Stimulated activated naive CD4-positive, alpha-beta T cell treated with Interleukin-2 at 50 U/mL for 16 hours (primary cell): Measurements from ENCODE around the gene NTF3.

Experiments
- DNase-seq: peaks from one replicate; lab custom pipeline; 2025; lab: John Stamatoyannopoulos, UW

NTF3 gene

DNA sequence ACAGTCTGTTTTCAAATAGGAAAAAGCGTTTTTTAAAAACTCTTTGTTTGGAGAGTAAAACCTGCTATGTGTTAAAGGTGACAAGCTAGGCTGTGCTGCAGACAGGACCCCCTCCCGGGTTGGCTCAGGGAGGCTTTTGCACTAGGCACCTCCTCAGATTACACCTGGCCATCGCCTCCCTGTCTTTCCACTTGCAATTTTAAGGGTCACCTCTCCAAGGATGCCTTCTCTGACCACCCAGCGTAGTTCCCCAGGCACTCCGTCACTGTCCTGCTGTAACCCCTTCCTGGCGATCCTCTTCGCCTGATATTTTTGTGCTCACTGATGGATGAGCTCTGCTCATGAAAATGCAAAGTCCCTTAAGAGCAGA lies 80.7 kb downstream of the NTF3 start:
- no peak for DNase-seq

DNA sequence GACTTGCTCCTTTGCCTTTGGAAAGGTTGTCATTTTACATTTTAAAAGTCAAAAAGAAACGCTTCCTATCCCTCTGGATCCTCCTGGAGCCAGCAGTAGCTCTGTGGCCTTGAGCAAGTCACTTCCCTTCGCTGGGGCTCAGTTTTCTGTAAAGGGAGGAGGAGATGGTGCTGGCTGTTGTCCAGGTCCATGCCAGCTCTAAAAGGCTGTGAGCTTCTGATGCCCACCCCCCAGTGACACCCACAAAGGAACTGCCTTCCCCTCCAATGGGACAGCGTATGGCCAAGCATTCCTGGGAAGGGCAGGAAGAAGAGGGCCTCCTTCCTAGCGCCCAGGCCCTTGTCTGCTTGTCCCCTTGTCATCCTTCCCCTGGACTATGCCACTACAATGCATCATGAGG lies 81.5 kb downstream of the NTF3 start:
- DNase-seq = no peak

DNA sequence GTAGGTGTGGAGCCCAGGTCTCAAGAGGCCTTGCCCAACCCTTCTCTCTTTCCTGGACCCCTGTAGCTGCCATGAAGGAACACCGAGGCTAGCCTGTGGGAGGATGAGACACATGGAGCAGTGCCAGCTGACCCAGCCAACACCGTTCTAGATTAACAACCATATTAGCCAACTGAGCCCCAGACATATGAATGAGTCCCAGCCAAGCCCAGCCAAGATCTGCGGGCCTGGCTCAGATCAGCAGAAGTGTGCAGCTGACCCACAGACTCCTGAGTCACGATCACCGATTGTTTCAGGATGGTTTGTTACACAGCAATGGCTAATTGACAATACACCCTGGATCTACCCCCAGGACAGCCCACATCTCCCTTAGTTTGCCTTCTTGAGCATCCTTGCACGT lies 82.1 kb downstream of the NTF3 start:
- DNase-seq = no peak

DNA sequence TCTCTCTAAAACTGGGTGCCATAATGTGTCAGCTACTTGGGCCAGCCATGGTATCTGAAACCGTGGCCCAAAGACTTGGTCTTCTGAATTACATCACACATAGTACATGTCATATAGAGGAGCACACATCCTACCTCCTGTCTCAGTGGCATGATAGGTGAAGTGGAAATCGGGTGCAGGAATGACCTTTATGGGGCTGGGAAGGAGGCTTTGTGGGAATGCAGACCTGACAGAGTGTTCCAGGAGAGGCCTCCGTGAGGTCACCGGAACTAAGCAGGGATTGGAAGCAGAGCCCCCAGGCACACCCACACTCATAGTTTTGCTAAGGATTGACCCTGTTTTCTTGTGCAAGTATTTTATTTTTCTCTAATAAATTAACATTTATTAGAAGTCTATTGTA lies 82.6 kb downstream of the NTF3 start:
- no peak for DNase-seq

DNA sequence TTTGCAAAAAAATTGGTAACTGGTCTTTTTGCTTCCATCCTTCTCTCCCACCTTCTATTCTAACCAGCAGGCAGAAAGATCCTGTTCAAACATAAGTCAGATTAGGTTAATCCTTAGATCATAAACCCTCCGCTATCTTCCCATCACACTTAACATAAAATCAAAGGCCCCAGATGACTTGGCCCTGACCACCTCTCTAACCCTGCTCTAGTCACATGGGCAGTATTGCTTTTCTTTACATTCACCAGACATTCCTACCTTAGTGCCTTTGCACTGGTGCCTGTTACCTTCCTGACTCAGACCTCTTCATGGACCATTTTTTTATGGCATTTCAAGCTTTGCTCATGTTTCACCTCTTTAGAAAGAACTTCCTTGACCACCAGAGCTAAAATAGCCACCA lies 83.5 kb downstream of the NTF3 start:
- DNase-seq = no peak

DNA sequence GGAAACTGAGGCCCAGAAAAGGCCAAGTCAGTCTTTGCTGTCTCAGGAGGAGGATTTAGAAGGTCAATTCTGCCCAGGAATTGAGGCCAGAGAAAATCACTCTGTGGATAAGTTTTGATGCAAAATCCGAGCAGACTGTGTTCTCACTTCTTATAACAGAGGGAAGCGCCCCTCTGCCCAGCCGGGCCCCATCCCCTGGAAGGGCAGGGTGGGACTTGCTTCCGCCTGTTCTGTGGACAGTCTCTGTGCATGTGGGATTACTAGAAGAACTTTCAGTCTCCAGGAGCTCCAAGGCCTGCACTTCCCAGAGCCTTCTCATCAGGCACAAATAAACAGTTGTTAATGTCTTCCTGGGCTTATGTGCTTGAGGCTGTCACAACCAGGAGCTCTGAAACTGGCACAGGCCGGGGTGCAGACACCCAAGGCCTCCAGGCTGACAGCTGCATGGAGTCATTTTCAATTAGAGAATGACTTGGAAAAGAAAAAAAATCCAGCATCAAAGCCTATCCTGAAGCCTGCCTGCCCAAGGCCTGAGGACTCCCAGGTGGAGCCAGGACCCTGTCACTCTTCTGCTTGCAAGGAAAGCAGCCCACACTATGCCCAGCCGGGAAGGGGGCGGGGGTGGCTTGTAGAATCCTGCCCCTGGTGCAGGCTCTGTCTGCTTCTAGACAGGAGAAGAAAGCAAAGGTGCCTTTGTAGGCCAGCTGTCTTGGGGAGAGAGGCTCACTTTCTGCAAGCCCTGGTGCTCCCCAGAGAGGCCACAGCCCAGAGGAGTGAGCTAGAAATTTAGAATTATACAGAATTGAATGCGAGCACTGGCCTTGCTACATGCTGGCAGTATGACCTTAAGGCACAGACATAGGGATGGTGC lies 84.7 kb downstream of the NTF3 start:
- no peak for DNase-seq

DNA sequence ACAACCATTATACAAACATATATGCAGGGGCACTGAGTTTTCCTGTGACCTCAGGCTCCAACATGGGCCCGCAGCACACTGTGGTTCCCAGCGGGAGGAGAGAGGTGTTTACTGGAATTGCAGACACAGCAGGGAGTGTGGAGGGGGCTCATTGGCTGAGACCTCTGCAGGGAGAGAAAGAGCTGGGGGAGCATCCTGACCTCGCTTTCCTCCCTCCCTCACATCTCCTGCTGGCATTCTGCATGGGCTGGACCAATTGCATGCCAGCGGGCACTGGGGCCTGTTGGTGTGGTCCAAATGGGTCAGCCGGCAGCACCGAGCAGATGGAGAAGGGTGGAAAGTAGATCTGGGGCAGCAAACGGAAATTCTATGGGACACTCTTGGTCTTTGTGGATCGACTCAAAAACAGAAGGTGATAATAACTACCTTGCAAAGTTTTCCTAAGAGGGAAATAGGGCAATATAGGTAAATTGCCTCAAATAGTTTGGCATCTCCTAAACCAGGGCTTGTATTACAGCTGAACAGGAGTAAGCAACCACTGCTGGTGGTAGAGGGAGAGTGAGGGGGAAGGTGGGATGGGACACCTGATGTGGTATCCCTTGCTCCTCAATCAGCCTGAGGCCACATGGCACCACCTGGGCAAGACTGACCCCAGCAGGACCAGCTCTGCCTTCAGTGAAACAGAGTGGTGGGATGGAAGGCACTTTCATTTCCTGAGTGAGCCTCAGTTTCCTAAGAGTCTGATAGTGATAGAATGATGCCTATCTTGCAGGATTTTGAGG lies 86.9 kb downstream of the NTF3 start:
- no peak for DNase-seq

DNA sequence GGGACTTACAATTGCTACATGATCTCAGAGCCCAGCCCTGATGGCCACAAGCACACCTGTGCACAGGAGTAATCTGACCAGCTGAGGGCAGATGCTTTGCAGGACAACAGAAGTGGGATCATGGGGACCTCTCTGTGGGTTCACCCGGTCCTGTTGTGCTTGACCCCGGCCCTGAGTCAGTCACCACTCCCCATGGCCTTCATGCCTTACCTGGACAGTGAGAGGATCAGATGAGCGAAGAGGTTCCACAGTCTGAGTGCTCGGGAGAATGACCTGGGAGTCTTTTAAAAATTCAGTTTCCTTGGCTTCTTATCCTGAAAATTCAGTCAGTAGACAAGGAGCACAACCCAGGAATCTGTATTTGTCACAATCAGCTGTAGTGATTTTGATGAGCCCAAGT lies 88.1 kb downstream of the NTF3 start:
- no peak for DNase-seq

DNA sequence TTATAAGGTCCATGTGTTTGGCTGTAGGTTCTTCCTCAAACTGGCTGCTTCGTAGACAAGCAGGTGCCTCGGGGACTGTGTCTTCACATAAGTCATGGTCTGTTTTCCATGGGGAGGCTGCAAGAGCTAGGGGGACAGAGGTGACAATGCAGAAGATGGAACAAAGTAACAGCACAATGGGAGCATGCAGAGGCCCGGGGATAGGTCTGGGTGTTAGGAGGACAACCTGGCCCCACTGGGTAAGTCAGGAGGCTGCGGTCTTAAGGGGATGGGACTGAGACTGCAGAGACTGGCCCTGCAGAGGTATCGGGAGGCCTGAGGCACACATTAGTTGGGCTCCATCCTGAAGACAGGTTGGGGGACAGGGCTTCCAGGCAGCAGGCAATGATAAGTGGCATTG lies 88.9 kb downstream of the NTF3 start:
- DNase-seq = no peak

DNA sequence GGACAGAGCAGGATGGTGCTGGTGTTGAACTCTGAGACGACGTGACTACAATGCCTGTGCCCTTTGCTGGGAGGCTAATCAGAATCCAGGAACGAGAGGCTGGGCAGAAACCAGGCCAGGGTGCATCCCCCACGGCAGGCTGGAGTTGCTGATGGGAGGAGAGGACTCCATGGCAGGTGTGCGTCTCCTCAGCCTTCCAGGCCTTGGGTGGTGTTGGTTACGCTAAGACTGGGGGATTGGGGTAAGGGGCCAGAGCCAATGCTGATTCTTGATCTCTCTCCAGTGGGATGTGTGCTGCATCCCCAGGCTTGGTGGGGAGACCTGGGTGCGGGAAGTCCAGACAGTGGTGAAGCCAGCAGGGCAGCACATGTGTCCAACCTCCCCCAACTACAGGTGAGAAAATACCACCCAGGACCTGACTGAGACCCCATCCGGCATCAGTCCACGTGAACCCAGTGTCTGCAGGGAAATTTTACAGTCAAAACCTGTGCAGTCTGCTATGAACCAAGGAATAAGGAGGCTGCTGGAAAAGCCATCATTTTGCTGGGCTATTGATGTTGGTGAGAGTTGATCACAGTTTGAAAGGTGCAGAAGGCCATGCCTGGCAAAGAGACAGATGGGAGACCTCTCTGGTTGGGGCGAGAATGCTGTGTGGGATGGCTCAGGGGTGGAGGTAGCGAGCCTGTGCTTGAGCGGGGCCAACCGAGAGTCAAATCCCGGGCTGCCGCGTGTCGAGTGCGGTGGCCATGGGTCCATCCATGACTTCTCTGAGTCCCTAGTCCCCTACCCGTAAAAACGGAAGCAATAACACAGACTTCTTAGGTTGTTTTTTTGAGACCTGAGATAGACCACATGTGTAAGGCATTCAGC lies 89.8 kb downstream of the NTF3 start:
- no peak for DNase-seq

DNA sequence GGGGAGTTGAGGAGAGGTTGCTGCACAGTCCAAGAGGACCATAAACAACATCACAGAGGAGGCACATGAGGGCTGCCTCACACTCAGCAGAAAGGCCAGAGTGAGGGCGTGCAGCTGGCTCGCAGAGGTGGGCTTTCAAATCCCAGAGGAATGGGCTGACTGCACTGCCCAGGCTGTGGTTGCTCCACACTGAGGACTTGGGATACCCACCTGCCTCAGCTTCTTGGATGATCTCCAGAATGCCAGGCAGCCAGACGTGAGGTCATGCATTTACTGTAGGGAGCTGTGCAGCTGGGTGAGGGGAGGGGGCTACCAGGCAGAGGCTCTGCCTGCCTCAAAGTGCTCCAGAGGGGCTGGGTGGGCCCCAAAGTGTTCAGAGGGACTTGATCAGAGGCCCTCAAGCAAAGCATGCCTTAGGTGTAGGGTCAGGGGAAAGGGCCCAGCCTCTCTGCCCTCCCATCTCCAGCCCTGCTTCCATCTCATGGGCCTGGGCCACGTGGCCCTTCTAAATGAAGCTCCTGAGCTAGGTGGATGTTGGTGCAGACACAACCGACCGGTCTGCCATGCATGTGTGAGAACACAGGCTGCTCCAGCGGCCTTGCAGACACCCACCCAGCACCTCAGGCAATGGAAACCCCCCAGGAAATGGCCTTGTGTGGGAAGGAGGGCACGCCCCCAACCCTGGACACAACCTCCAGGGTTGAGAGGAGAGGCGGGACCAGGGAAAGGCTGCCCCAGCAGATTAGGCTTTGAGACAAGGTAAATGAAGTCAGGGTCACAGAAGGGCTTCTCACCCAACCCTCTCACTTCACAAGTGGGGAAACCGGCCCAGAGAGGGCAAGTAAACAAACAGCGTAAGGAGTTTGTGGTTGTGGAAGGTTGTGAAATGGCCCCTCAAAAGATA lies 90.8 kb downstream of the NTF3 start:
- no peak for DNase-seq

DNA sequence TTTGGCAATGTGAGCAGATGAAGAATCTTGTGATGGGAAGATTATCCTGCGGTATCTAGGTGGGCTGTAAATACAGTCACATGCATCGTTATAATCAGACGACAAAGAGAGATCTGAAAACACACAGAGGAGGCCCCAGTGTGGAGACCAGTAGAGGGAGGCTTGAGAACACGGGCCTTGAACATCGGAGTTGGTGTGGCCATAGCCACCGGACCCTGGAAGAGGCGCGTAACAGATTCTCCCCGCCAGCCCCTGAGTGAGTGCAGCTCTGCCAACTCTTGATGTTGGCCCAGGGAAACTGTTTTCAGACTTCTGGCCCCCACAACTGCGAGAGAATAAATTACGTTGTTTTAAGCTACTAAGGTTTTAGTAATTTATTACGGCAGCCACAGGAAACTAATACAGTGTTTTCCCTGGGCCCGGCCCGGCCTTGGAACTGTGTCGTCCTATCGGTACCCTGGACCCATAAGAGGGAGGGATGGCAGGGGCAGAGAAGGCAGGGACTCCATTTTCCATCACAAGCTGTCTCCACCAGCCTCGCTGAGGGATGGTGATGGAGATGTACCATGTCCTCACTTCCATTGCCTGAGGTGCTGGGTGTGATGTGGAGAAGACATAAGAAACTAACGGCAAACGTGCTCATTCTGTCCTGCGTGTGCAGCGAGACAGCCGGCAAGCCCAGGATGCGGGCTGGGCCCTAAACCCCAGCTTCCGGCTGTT lies 91.6 kb downstream of the NTF3 start:
- DNase-seq = no peak

DNA sequence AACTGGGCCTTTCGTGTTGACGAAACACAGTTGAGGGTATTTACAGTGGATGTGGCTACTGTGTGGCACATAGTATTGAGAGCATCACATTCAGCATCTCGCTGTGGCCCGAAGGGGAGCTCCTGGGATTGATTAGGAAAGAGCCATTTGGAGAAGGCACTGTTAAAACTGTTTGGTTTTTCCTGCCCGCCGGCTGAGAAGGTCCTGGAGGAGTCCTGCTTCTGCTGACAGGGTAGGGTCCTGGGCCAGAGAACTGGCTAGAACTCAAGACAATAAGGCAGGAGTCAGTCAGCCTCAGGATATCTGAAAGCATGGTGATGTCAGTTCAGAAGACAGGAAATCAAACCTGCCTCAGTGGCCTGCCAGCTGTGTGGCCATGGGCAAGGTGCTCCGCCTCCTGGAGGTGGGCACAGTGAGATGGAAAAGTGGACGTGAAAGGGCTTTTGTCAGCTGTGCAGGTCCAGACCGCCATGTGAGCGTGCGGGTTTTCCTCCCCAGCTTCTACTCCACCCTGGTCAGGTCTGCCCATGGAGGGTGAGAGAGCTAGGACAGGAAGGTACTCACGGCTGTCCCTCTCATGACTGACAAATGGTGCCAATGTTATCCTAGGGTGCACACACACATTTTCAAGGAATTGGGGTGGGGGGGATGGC lies 92.3 kb downstream of the NTF3 start:
- no peak for DNase-seq

DNA sequence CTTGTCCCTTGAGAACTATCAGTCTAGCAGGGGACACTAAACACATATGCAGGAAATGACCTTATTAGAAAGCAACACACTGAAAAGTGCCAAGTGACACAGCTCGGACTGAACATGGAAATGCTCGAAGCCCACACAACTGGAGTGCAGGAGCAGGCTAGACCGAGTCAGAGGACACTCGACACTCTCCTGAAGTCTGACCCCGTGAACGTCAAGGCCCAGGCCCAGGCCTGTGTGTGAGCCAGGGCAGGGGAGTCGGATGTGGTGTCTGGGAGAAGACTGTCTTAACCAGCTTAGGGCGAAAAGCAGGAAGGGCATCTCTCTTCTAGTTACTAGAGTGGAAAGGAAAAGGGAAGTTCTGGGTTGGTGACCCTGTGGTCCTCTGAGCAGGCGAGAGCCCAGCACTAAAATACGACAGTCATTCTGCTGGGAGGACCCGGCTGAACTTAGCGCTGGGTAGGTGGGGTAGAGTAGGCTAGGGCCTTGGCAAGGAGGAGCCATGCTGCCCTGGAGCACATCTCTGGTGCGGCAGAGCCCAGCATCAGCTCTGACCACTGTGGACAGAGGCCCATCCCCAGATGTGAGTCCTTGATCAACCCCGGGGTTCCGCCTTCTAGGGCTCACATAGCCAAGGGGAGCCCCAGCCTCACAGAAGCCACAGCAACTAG lies 93.0 kb downstream of the NTF3 start:
- no peak for DNase-seq

DNA sequence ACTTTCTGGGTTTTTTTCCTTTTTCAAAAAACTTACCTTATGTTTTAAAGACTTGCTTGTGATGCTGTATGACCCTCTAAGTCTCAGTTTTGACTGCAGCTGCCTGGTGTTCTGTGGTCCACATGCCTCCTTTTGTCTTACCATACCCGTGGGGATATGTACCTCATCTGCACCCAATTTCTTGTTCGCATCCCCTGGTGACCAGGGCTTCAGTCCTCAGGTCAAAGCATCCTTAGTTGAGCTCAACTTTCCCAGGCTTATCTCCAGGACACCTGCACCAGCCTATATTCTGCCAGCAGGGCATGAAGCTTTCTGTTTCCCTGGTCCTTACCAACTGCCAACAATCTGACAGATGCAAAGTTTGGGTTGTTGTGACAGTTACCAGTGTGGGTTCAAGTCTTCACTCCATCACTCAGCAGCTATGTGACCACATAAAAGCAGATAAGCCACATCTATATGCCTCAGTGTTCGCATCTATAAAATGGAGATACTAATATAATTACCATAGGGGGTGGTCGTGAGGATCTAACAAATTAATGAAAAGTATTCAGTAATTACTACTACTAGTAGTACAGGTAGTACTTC lies 94.0 kb downstream of the NTF3 start:
- DNase-seq = no peak

DNA sequence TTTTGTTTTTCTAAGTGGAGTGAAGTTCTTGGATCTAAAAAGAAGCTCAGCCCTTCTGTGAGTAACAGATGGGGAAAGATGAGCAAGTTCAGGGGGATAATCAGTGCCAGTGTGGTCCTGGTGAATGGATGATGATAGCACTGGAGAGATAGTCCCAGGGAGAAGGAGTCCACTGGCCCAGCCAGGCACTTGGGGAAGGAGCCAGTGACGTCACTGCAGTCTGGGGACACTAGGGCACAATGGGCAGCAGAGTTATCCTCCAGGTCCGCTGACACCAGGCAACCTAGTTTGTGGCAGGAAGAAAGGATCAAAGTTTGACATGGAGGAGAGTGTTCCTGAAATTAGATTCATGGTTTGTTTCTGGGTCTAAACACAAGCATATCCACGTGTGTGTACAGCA lies 101.5 kb downstream of the NTF3 start:
- DNase-seq = no peak

DNA sequence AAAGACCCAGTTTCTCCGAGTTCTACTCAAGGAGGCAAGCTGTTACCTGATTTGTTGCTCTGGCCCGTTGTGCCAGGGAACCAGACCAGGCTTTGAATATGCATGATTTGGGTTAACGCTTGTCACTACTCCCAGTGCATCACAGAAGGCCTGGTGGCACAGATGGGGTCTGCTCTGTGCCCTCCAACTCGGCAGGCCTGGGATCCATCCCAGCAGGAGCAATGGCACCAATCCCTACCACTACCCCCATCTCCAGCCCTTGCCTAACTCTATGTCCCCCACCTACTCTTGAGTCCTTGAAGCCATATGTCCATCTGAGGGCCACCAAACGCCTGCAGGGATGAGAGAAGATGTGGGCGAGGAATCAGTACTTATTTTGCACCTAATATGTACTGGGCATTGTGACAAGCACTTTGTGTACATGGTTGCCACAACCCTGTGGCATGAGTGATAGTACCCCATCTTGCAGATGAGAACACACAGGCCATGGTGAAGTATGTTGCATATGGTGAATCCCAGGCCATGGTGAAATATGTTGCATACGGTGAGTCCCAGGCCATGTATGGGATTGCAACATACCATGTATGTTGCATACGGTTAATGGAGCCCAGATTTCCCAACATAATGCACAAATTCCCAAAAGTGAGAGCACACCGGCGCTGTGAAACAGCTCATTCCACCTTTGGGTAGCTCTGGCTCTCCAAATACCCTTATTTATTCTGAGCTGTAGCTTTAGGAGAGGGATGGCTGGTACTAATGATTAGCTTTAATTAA lies 102.7 kb downstream of the NTF3 start:
- no peak for DNase-seq

DNA sequence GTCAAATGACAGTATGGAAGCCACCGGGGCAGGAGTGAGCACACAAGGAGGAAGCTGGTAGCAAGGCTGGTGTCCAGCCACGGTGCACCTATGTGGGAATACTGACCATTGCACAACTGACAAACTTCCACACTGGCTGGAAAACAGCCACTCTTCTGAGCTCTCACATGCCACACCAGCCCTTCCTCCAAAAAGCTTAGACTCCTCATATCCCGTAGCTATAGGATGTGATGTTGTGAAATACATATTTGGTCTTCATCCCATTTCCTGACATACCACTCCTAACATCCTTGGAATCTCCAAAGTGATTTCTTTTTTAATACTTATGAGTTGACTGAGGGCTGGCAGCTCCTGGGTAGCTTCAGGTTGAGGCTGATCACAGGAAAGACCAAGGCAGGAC lies 103.6 kb downstream of the NTF3 start:
- DNase-seq = no peak
